Neural crest cell (in vitro differentiated cells): ENCODE measurements around the gene TRIO. TPM values are rescaled to one million over a fixed set of nuclear protein-coding genes. Genes with fewer than 3 reads are reported as not detected.
A peak's percentile ranks its signal among the peaks of the same experiment; 100 is the strongest.
"Not testable (repeated sequence)": the region's sequence is repeated elsewhere in the genome, so short reads cannot be mapped to it uniquely, and the experiment has no call there.

ENCODE experiments used
- DNase-seq: peaks from one replicate; pipeline ENCODE4 v3.0.0; 2021; ENCODE audit warnings: low read depth, mixed read lengths, low spot score
- H3K27ac Mint-ChIP-seq: one replicate; pipeline ENCODE4 v1.8.0; 2021; ENCODE audit warnings: mild to moderate bottlenecking, mixed read lengths; ENCODE audit not compliant: unreplicated experiment
- H3K27me3 Mint-ChIP-seq: 2 replicates; pipeline ENCODE4 v1.8.0; 2021; ENCODE audit warnings: low read depth, mild to moderate bottlenecking, mixed read lengths
- H3K36me3 Mint-ChIP-seq: 2 replicates; pipeline ENCODE4 v1.8.0; 2021; ENCODE audit warnings: low read depth, mild to moderate bottlenecking, mixed read lengths
- H3K4me1 Mint-ChIP-seq: 2 replicates; pipeline ENCODE4 v1.8.0; 2021; ENCODE audit warnings: mixed read lengths
- H3K4me3 Mint-ChIP-seq: one replicate; pipeline ENCODE4 v1.8.0; 2021; ENCODE audit warnings: mild to moderate bottlenecking, mixed read lengths
- H3K9me3 Mint-ChIP-seq: 2 replicates; pipeline ENCODE4 v1.8.0; 2021; ENCODE audit warnings: mixed read lengths
- long read RNA-seq: library from polyadenylated mRNA; unstranded; transcript quantifications from one replicate; pipeline ENCODE4 v2.0.0, GENCODE V29; 2020
- total RNA-seq: library from RNA; stranded (reverse); gene quantifications from 2 replicates; pipeline ENCODE4 v1.2.1, GENCODE V29; 2021
- TF ChIP-seq, protein P1 (sequence below): fragments of 200-600 bp; sonication (generic); conservative IDR thresholded peaks from 2 replicates; pipeline ENCODE4 v1.5.0; 2021; ENCODE audit warnings: antibody characterized with exemption, mild to moderate bottlenecking

Gene TRIO
- total RNA-seq = 124 and 134 TPM in 2 replicates
- long read RNA-seq, partial matches to known transcripts = 8 of 19 reads
- long read RNA-seq, other reads (novel, unspliced or antisense) = 11 of 19 reads

DNA sequence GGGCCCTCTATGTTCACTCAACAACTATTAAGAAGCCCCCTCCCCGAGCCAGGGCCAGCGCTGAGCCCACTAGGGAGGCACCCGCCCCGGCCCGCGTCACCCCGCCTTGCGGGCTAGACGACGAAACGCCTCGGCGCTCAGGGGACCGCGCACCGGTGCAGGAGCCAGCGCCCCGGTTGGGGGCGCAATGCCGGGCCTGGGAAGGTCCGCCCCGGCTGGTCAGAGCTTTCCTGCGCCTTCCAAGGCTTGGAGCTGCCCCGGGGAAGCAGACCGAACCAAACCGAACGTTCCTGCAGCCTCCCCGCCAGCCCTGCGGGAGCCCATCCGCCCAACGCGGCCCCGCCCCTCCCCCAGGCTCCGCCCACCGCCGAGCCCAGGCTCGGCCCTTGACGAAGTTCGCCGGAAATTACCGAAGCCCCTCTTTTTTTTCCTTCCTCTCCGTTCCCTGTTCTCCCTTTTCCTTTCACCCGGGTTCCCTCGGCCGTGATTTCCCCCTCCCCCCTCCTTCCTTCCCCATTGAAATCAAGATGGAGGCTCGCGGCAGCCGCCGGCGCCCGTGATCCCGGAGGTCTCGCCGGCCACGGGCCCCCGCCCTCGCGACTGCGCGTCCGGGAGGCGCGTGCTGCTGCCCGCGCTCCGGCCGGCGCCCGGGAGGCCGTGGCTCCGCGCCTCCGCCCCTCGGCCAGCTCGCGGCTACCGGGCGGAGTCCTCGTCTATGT is at the start of gene TRIO:
TRIO (plus strand) TSS at position 516 of the 719 bp plus-strand sequence. CDS start 384 bp downstream, outside the sequence.
- peak; percentile 97 for DNase-seq
- TF ChIP-seq, protein P1, sequence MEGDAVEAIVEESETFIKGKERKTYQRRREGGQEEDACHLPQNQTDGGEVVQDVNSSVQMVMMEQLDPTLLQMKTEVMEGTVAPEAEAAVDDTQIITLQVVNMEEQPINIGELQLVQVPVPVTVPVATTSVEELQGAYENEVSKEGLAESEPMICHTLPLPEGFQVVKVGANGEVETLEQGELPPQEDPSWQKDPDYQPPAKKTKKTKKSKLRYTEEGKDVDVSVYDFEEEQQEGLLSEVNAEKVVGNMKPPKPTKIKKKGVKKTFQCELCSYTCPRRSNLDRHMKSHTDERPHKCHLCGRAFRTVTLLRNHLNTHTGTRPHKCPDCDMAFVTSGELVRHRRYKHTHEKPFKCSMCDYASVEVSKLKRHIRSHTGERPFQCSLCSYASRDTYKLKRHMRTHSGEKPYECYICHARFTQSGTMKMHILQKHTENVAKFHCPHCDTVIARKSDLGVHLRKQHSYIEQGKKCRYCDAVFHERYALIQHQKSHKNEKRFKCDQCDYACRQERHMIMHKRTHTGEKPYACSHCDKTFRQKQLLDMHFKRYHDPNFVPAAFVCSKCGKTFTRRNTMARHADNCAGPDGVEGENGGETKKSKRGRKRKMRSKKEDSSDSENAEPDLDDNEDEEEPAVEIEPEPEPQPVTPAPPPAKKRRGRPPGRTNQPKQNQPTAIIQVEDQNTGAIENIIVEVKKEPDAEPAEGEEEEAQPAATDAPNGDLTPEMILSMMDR = peak; percentile 63
- Mint-ChIP-seq H3K4me1 (peaks cover 36% of the 10 kb centered on the region), H3K9me3 (no peaks in the 10 kb centered on the region), H3K27ac (peak within 1 kb of the TSS; percentile 95), H3K4me3 (peak within 1 kb of the TSS; percentile 95), H3K27me3 (peaks cover 19% of the 10 kb centered on the region), H3K36me3 (no peaks in the 10 kb centered on the region)

DNA sequence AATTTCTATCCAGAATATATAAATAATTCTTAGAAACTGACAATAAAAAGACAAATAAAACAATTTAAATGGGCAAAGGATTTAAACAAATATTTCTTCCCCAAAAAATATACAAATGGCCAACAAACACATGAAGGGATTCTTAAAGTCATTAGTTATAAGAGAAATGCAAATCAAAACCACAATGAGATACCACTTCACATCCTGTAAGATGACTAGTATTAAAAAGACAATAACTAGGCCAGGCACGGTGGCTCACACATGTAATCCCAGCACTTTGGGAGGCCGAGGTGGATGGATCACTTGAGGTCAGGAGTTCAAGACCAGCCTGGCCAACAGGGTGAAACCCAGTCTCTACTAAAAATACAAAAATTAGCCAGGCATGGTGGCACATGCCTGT is 45.8 kb upstream of the TRIO start:
- H3K4me1 Mint-ChIP-seq, DNase-seq, H3K27me3 Mint-ChIP-seq, H3K4me3 Mint-ChIP-seq, H3K36me3 Mint-ChIP-seq, H3K9me3 Mint-ChIP-seq, H3K27ac Mint-ChIP-seq: not testable (repeated sequence)

DNA sequence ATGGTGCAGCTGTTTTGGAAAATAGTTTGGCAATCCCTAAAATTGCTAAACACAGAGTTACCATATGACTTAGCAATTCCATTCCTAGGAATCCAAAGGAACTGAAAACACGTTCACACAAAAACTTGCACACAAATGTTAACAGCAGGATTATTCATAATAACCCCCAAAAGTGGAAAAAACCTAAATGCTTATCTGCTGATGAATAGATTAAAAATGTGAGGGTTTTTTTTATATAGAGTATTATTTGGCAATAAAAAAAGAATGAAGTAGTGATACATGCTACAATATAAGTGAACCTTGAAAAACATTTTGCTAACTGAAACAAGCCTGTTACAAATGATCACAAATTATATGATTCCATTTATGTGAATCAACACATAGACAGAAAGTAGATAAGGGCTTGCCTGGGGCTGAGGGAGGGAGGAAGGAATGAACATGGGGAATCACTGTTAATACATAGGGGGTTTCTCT is 45.1 kb upstream of the TRIO start:
- Mint-ChIP-seq H3K4me3 (no peak overlapping the region), H3K4me1 (peaks cover 3% of the 10 kb centered on the region), H3K36me3 (peaks cover 3% of the 10 kb centered on the region), H3K27ac (no peak overlapping the region), H3K9me3 (peaks cover 5% of the 10 kb centered on the region), H3K27me3 (no peaks in the 10 kb centered on the region)
- DNase-seq = no peak
- TF ChIP-seq, protein P1 = no peak

DNA sequence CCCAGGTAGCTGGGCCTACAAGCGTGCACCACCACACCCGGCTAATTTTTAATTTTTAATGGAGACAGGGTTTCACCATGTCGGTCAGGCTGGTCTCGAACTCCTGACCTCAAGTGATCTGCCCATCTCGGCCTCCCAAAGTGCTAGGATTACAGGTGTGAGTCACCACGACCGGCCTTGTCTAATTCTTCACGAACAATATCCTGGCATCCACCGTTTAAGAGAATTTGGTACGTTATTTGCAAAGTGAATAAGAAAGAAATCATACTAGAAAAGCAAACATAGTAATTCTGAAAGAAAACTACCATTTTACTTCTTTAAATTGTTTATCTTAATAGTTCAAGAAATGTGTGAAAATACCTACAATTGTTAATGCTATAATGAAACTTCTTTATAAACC is 42.9 kb upstream of the TRIO start:
- DNase-seq = no peak
- Mint-ChIP-seq H3K27me3 (no peaks in the 10 kb centered on the region), H3K27ac (no peak overlapping the region), H3K4me1 (no peaks in the 10 kb centered on the region), H3K36me3 (peaks cover 3% of the 10 kb centered on the region), H3K9me3 (peaks cover 5% of the 10 kb centered on the region), H3K4me3 (no peak overlapping the region)
- TF ChIP-seq, protein P1 = no peak

DNA sequence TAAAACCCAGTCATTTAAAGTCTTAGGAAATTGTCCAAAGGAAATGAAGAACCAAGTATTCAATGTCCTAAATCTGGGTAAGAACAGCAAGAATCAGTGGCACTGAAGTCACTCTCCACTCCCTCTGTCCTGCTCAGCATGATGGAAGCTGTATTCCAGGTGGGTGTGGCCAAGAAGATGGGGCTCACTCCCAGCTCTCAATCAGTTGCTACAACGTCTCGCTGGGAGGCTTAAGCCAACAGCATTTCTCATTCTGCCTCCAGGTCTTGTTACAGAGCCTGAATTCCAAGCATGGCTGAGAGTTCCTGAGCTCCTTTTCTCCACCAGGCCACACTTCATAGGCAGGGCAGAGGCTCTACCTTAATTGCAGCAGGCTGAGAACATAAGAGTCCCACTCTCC is 41.2 kb upstream of the TRIO start:
- H3K4me3 Mint-ChIP-seq = no peak overlapping the region
- peaks cover 3% of the 10 kb centered on the region for H3K36me3 Mint-ChIP-seq
- H3K27me3 Mint-ChIP-seq = peaks cover 3% of the 10 kb centered on the region
- H3K9me3 Mint-ChIP-seq = peaks cover 5% of the 10 kb centered on the region
- H3K27ac Mint-ChIP-seq = no peak overlapping the region
- H3K4me1 Mint-ChIP-seq = no peaks in the 10 kb centered on the region
- no peak for DNase-seq
- TF ChIP-seq, protein P1 = no peak

DNA sequence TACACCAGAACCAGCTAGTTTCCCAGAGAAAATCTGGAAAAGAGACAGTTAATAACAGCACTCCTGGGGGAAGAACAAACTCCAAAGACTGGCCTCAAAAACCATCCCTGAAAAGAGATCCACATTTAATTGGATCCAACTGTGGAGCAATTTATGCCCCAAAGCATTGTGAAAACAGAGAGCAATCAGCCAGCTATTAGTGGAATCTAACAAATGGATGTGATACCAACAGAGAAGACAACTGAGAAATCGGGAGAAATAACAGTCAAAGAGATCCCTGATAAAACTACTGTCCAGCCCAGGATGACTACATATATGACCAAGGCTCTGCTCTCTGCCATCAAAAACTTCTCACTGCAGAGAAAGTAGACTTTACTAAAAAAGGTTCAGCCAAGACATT is 40.5 kb upstream of the TRIO start:
- Mint-ChIP-seq H3K4me1 (no peaks in the 10 kb centered on the region), H3K4me3 (no peak overlapping the region), H3K36me3 (peaks cover 3% of the 10 kb centered on the region), H3K27ac (no peak overlapping the region), H3K27me3 (peaks cover 8% of the 10 kb centered on the region), H3K9me3 (peaks cover 5% of the 10 kb centered on the region)
- TF ChIP-seq, protein P1 = no peak
- DNase-seq = no peak
